Keratinocyte (primary cell): Measurements from ENCODE around the gene SDK2.

ENCODE experiments used
- CTCF ChIP-seq, 3 experiments: IDR thresholded peaks in 1 of 3; conservative IDR thresholded peaks in 1 of 3; optimal IDR thresholded peaks in 1 of 3; 2 replicates in 2 of 3; 3 replicates in 1 of 3; pipeline versions ENCODE3 to v1.5.1; 2011; ENCODE audit warnings: low read length in 3 of 3, mild to moderate bottlenecking in 3 of 3, moderate library complexity in 2 of 3, control low read depth in 1 of 3, inconsistent platforms in 1 of 3; ENCODE audit not compliant: insufficient read depth in 2 of 3; ENCODE audit errors: extremely low read depth in 1 of 3
- EZH2 ChIP-seq: IDR thresholded peaks from one replicate; pipeline ENCODE4 v1.6.1; 2012; ENCODE audit warnings: inconsistent platforms, mild to moderate bottlenecking, low read length, moderate library complexity

DNA sequence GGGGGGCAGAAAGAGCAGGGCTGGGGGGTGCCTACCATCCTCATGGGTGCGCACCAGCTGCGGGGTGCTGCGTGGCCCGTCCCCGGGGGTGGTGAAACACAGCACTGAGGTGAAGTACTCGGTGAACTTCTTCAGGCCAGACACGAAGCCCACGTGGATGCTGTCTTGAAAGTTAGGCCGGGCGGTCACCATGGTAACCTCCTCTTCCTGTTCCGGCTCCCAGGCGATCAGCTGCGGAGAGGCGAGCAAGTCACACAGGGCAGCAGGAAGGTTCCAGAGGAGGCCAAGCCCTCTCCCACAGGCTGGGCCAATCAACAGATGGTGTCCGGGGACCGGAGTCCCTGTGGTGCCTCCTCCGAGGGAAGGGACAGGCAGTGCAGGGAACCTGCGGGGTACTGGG lies 242.3 kb downstream of the SDK2 start:
- TF ChIP-seq CTCF (optimal IDR thresholded peaks at IDR 0.05 in 1 of 3, IDR thresholded peaks at IDR 0.05 in 1 of 3, conservative IDR thresholded peaks at IDR 0.05 in 1 of 3; ENCODE audit: extremely low read depth in 1 of 3, insufficient read depth in 2 of 3, low read length in 3 of 3) (no peak), EZH2 (no peak)
